Measurements from ENCODE around the gene NEU2.
"Not testable (repeated sequence)": the region's sequence is repeated elsewhere in the genome, so short reads cannot be mapped to it uniquely, and the experiment has no call there.

NEU2 gene

GRCh38 chr2:233035426-233036161 lies 3.1 kb downstream of the NEU2 start:
- no peak for DNase-seq

- DNase-seq, result no peak
Measured at GRCh38 chr2:233036162-233036838, 3.8 kb downstream of the NEU2 start.

GRCh38 chr2:233037078-233037477 lies 4.6 kb downstream of the NEU2 start:
- DNase-seq, result no peak

- no peak for DNase-seq
Measured at GRCh38 chr2:233039212-233039845, 6.9 kb downstream of the NEU2 start.

- no peak for DNase-seq
Measured at GRCh38 chr2:233039846-233040530, 7.5 kb downstream of the NEU2 start.

GRCh38 chr2:233040571-233040970 lies 8.1 kb downstream of the NEU2 start:
- DNase-seq, result no peak

GRCh38 chr2:233041722-233042323 lies 9.4 kb downstream of the NEU2 start:
- DNase-seq, result no peak

- no peak for DNase-seq
Measured at GRCh38 chr2:233042549-233042948, 10.1 kb downstream of the NEU2 start.

- DNase-seq, result no peak
Measured at GRCh38 chr2:233044974-233045605, 12.6 kb downstream of the NEU2 start.

- DNase-seq, result no peak
Measured at GRCh38 chr2:233047206-233047605, 14.7 kb downstream of the NEU2 start.

GRCh38 chr2:233047667-233048066 lies 15.2 kb downstream of the NEU2 start:
- DNase-seq, result no peak

- DNase-seq, result no peak
Measured at GRCh38 chr2:233048569-233049193, 16.2 kb downstream of the NEU2 start.

- DNase-seq, result no peak
Measured at GRCh38 chr2:233049194-233049761, 16.8 kb downstream of the NEU2 start.

- no peak for DNase-seq
Measured at GRCh38 chr2:233051241-233052149, 19.0 kb downstream of the NEU2 start.

- not testable (repeated sequence) for DNase-seq
Measured at GRCh38 chr2:233052517-233052916, 20.0 kb downstream of the NEU2 start.

GRCh38 chr2:233053928-233054784 lies 21.7 kb downstream of the NEU2 start:
- peak; percentile 7 to 39 for DNase-seq

GRCh38 chr2:233055362-233055761 lies 22.9 kb downstream of the NEU2 start:
- DNase-seq, result no peak

GRCh38 chr2:233056961-233057605 lies 24.6 kb downstream of the NEU2 start:
- DNase-seq, result no peak
